ENCODE data around the gene CLUH.
"Not testable (repeated sequence)": the region's sequence is repeated elsewhere in the genome, so short reads cannot be mapped to it uniquely, and the experiment has no call there.

The CLUH gene

DNA sequence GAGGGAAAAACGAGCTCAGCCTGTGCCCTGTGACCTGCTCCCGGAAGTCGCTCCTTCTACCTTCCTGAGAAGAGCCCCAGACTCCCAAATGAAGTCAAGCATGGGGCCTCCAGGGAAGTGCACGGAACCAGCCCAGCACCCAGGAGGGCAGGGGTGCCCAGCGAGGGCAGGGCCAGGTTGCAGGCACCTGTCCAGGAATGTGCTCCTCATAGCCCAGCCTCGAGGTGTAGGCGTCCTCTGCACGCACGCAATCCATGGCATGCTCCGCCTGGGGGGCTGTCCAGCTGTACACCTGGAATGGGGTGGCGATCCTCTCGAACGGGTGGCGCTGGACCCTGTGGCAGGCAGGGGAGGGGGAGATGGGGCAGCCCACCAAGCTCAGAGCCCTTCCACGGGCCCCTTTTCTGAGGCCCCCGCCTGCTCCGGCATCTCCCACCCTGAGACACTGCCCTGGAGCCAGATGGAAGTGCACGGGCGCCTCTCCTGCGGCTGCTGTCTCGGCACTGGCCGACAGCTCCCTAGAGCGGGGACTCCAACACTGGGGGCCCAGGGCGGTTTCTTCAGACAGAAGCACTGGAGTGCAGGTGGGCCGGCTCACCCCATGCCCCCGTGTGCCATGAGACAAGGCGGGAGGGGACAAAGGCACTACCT is 10.9 kb downstream of the CLUH start:
- peaks cover 78% of the 10 kb centered on the region for H3K36me3 ChIP-seq (ENCODE audit: control insufficient read depth, insufficient read depth, low read length)
- H3K27ac ChIP-seq (ENCODE audit: low read depth, low read length), result no peak overlapping the region
- no peak overlapping the region for H3K4me3 ChIP-seq (ENCODE audit: low read depth, low read length)
- peaks cover 7% of the 10 kb centered on the region; the same call in 1 of the 2 replicates for H3K4me1 ChIP-seq (ENCODE audit: control insufficient read depth, insufficient read depth, low read length)
- no peaks in the 10 kb centered on the region for H3K27me3 ChIP-seq (ENCODE audit: control insufficient read depth, insufficient read depth, low read length)
- no peaks in the 10 kb centered on the region for H3K9me3 ChIP-seq (ENCODE audit: control insufficient read depth, insufficient read depth, low read depth, low read length)
- no peak overlapping the region for H3K9ac ChIP-seq (ENCODE audit: low read length)

DNA sequence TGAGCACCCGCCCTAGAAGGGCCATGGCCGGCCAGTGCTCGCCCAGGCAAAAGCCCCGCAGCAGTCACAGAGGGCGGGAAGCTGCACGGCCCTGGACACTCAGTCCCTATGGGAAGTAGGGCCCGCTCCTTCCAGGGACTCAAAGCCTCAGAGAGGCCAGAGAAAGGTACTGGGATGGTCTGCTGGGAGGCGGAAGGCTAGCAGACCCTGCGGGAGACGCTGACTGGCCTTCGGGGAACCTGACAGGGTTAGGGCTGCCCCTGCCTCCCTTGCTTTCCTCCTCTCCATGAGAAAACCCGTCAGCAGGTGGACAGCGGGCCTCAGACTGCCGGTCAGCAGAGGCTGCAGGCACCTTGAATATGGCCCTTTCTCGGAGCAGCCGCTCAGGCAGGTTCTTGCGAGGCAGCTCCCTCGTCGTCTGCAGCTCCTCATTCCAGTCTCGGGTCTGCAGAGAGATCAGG is 11.5 kb downstream of the CLUH start:
- peaks cover 84% of the 10 kb centered on the region for H3K36me3 ChIP-seq (ENCODE audit: control insufficient read depth, insufficient read depth, low read length)

GRCh38 chr17:2699216-2699805 is 12.3 kb downstream of the CLUH start:
- H3K9me3 ChIP-seq (ENCODE audit: control insufficient read depth, insufficient read depth, low read depth, low read length); H3K27me3 ChIP-seq (ENCODE audit: control insufficient read depth, insufficient read depth, low read length); H3K4me3 ChIP-seq (ENCODE audit: low read depth, low read length); H3K9ac ChIP-seq (ENCODE audit: low read length); H3K4me1 ChIP-seq (ENCODE audit: control insufficient read depth, insufficient read depth, low read length); H3K27ac ChIP-seq (ENCODE audit: low read depth, low read length): not testable (repeated sequence)
- peaks cover 86% of the 10 kb centered on the region for H3K36me3 ChIP-seq (ENCODE audit: control insufficient read depth, insufficient read depth, low read length)

More for the DNA sequence above, 11.5 kb downstream of the CLUH start:
- Histone ChIP-seq H3K27me3 (ENCODE audit: control insufficient read depth, insufficient read depth, low read length) (no peaks in the 10 kb centered on the region), H3K9me3 (ENCODE audit: control insufficient read depth, insufficient read depth, low read depth, low read length) (no peaks in the 10 kb centered on the region), H3K9ac (ENCODE audit: low read length) (no peak overlapping the region), H3K4me3 (ENCODE audit: low read depth, low read length) (no peak overlapping the region), H3K27ac (ENCODE audit: low read depth, low read length) (no peak overlapping the region), H3K4me1 (ENCODE audit: control insufficient read depth, insufficient read depth, low read length) (0 out of 2 replicates have a peak, but pooled peaks cover 2% of the 10 kb centered on the region)

- Histone ChIP-seq H3K4me3 (ENCODE audit: low read depth, low read length) (no peak overlapping the region), H3K9ac (ENCODE audit: low read length) (no peak overlapping the region), H3K4me1 (ENCODE audit: control insufficient read depth, insufficient read depth, low read length) (no peaks in the 10 kb centered on the region), H3K9me3 (ENCODE audit: control insufficient read depth, insufficient read depth, low read depth, low read length) (no peaks in the 10 kb centered on the region), H3K27me3 (ENCODE audit: control insufficient read depth, insufficient read depth, low read length) (no peaks in the 10 kb centered on the region), H3K27ac (ENCODE audit: low read depth, low read length) (no peak overlapping the region), H3K36me3 (ENCODE audit: control insufficient read depth, insufficient read depth, low read length) (peaks cover 87% of the 10 kb centered on the region)
These were observed 13.9 kb downstream of the CLUH start for GRCh38 chr17:2697611-2698162.

- Histone ChIP-seq H3K36me3 (ENCODE audit: control insufficient read depth, insufficient read depth, low read length) (peaks cover 85% of the 10 kb centered on the region), H3K9ac (ENCODE audit: low read length) (no peak overlapping the region), H3K27ac (ENCODE audit: low read depth, low read length) (no peak overlapping the region), H3K27me3 (ENCODE audit: control insufficient read depth, insufficient read depth, low read length) (no peaks in the 10 kb centered on the region), H3K4me1 (ENCODE audit: control insufficient read depth, insufficient read depth, low read length) (no peaks in the 10 kb centered on the region), H3K4me3 (ENCODE audit: low read depth, low read length) (no peak overlapping the region), H3K9me3 (ENCODE audit: control insufficient read depth, insufficient read depth, low read depth, low read length) (no peaks in the 10 kb centered on the region)
These were observed 15.4 kb downstream of the CLUH start for GRCh38 chr17:2695961-2696760.

GRCh38 chr17:2695243-2695960 is 16.2 kb downstream of the CLUH start:
- Histone ChIP-seq H3K4me1 (ENCODE audit: control insufficient read depth, insufficient read depth, low read length) (no peaks in the 10 kb centered on the region), H3K27me3 (ENCODE audit: control insufficient read depth, insufficient read depth, low read length) (no peaks in the 10 kb centered on the region), H3K36me3 (ENCODE audit: control insufficient read depth, insufficient read depth, low read length) (peaks cover 84% of the 10 kb centered on the region)

DNA sequence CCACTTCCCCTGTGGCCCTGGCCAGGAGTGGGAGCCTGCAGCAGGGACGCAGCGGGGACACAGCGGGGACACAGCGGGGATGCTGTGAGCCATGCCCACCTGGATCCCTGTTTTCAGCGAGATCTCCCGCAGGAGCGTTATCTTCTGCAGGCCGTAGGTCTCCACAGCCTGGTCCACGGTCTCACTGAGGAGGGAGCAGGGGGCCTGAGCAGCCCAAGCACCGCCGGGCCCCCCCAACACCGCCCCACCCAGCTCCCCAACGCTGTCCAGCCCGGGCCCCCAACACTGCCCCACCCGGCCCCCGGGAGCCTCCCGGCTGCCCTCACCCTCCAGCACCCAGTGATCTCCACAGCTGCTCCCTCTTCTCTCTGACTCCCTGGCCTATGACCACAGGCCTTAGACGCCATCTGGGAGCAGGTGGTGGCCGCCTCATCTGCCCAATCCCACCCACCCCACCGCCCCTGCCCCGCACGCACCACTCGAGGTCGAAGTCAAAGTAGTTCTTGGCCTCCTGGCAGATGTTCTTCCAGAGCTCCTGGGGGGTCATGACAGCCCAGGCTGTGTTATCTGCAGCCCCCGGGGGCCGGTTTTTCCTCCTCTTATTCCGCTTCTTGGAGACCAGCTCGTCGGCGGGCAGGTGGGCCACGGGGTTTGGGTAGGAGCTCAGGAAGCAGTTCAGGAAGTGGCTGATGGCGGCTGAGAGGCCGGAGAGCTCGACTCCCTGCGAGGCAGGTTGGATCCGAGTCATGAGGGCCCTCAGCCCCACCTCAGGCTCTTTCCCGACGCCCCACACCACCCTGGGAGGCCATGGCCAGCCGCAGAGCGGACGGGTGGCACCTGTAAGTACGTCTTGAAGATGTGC is 17.0 kb downstream of the CLUH start:
- Histone ChIP-seq H3K9ac (ENCODE audit: low read length) (no peak overlapping the region), H3K36me3 (ENCODE audit: control insufficient read depth, insufficient read depth, low read length) (peaks cover 82% of the 10 kb centered on the region), H3K9me3 (ENCODE audit: control insufficient read depth, insufficient read depth, low read depth, low read length) (no peaks in the 10 kb centered on the region), H3K4me3 (ENCODE audit: low read depth, low read length) (no peak overlapping the region), H3K27me3 (ENCODE audit: control insufficient read depth, insufficient read depth, low read length) (no peaks in the 10 kb centered on the region), H3K27ac (ENCODE audit: low read depth, low read length) (no peak overlapping the region), H3K4me1 (ENCODE audit: control insufficient read depth, insufficient read depth, low read length) (no peaks in the 10 kb centered on the region)

More at GRCh38 chr17:2695243-2695960, 16.2 kb downstream of the CLUH start:
- Histone ChIP-seq H3K9ac (ENCODE audit: low read length) (no peak overlapping the region), H3K4me3 (ENCODE audit: low read depth, low read length) (no peak overlapping the region), H3K27ac (ENCODE audit: low read depth, low read length) (no peak overlapping the region), H3K9me3 (ENCODE audit: control insufficient read depth, insufficient read depth, low read depth, low read length) (no peaks in the 10 kb centered on the region)

DNA sequence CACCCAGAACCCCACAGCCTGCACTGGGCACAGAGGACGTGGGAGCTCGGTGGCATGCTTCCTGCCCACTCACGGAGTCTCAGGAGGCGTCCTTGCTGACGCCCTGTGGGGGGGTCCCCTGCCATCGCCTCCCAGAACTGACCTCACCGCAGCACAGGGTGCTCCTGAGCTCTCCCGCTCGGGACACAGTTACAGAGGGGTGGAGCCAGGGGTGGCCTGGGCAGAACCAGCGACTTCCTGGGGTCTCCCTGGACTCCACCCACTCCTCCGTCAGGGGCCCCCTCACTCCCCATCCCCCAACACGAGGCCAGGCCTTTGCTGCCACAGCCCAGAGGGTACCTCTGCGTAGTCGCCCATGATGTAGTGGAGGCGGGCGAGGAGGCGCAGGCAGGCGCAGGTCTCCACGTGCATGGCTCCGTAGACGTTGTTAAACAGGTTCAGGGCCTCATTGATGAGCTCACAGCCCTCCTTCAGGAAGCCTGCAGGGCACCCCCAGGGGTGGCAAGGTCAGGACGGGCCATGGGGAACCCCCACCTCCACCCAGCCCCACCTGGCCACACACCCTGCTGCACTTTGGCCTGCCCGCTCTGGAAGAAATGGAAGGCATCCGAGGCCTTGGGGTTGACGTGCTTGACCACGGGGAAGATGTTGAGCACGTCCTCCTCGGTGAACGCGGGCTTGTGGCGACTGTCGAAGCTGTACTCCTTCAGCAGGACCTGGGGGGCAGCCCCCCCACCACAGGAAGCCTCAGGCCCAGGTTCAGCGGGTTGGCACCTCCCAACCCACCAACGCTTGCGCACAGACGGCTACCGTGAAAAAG is 17.8 kb downstream of the CLUH start:
- no peaks in the 10 kb centered on the region for H3K4me1 ChIP-seq (ENCODE audit: control insufficient read depth, insufficient read depth, low read length)
- peaks cover 76% of the 10 kb centered on the region for H3K36me3 ChIP-seq (ENCODE audit: control insufficient read depth, insufficient read depth, low read length)
- no peak overlapping the region for H3K4me3 ChIP-seq (ENCODE audit: low read depth, low read length)
- H3K9ac ChIP-seq (ENCODE audit: low read length), result no peak overlapping the region
- no peaks in the 10 kb centered on the region for H3K27me3 ChIP-seq (ENCODE audit: control insufficient read depth, insufficient read depth, low read length)
- no peaks in the 10 kb centered on the region for H3K9me3 ChIP-seq (ENCODE audit: control insufficient read depth, insufficient read depth, low read depth, low read length)
- no peak overlapping the region for H3K27ac ChIP-seq (ENCODE audit: low read depth, low read length)

- no peak overlapping the region for H3K9ac ChIP-seq (ENCODE audit: low read length)
- no peaks in the 10 kb centered on the region for H3K27me3 ChIP-seq (ENCODE audit: control insufficient read depth, insufficient read depth, low read length)
- H3K4me1 ChIP-seq (ENCODE audit: control insufficient read depth, insufficient read depth, low read length), result no peaks in the 10 kb centered on the region
- no peaks in the 10 kb centered on the region for H3K9me3 ChIP-seq (ENCODE audit: control insufficient read depth, insufficient read depth, low read depth, low read length)
- no peak overlapping the region for H3K27ac ChIP-seq (ENCODE audit: low read depth, low read length)
- H3K4me3 ChIP-seq (ENCODE audit: low read depth, low read length), result no peak overlapping the region
- peaks cover 67% of the 10 kb centered on the region for H3K36me3 ChIP-seq (ENCODE audit: control insufficient read depth, insufficient read depth, low read length)
These were observed 18.8 kb downstream of the CLUH start for GRCh38 chr17:2692781-2693135.

All from HUES6 (cell line).